ENCODE data around the gene ATP1A4. TPM values are rescaled to one million over a fixed set of nuclear protein-coding genes. Genes with fewer than 3 reads are reported as not detected.

ATP1A4 gene
- total RNA-seq, 4 donors from 2014 or later: 1.5 TPM; not detected in 3

DNA sequence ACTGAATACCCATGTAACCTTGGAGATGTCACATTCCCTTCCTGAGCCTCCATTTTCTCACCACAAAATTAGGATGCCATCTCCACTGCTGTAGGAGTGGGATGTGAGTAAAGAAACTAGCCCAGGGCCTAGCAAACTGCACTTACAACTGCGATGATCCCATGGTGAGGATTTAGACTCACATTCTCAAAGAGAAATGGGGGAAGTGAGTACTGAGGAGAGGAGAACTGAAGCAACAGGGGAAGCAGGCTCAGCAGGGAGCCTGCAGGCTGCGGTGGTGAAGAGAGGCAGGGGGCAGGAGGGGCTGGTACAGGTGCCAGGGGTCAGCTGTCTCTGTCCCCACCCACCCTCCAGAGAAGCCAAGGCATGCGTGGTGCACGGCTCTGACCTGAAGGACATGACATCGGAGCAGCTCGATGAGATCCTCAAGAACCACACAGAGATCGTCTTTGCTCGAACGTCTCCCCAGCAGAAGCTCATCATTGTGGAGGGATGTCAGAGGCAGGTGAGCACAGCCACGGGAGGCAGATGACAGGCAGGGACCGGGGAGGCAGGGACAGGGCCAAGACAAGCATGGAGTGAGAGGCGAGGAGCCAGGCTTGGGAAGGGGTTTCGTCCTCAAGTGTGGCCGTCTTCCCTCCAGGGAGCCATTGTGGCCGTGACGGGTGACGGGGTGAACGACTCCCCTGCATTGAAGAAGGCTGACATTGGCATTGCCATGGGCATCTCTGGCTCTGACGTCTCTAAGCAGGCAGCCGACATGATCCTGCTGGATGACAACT, 16.4 kb upstream of the ATP1A4 start:
- Histone ChIP-seq H3K9me3 (no peaks in the 10 kb centered on the region), H3K36me3 (no peaks in the 10 kb centered on the region), H3K4me3 (no peak overlapping the region), H3K27me3 (no peaks in the 10 kb centered on the region), H3K27ac (no peak overlapping the region), H3K4me1 (no peaks in the 10 kb centered on the region)
- intact Hi-C loops (cut with DNase I; ENCODE audit: low total_unique reads): no loop called here
- DNase-seq: no peak
- TF ChIP-seq, protein P1, sequence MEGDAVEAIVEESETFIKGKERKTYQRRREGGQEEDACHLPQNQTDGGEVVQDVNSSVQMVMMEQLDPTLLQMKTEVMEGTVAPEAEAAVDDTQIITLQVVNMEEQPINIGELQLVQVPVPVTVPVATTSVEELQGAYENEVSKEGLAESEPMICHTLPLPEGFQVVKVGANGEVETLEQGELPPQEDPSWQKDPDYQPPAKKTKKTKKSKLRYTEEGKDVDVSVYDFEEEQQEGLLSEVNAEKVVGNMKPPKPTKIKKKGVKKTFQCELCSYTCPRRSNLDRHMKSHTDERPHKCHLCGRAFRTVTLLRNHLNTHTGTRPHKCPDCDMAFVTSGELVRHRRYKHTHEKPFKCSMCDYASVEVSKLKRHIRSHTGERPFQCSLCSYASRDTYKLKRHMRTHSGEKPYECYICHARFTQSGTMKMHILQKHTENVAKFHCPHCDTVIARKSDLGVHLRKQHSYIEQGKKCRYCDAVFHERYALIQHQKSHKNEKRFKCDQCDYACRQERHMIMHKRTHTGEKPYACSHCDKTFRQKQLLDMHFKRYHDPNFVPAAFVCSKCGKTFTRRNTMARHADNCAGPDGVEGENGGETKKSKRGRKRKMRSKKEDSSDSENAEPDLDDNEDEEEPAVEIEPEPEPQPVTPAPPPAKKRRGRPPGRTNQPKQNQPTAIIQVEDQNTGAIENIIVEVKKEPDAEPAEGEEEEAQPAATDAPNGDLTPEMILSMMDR (IDR thresholded peaks at IDR 0.05): no peak

DNA sequence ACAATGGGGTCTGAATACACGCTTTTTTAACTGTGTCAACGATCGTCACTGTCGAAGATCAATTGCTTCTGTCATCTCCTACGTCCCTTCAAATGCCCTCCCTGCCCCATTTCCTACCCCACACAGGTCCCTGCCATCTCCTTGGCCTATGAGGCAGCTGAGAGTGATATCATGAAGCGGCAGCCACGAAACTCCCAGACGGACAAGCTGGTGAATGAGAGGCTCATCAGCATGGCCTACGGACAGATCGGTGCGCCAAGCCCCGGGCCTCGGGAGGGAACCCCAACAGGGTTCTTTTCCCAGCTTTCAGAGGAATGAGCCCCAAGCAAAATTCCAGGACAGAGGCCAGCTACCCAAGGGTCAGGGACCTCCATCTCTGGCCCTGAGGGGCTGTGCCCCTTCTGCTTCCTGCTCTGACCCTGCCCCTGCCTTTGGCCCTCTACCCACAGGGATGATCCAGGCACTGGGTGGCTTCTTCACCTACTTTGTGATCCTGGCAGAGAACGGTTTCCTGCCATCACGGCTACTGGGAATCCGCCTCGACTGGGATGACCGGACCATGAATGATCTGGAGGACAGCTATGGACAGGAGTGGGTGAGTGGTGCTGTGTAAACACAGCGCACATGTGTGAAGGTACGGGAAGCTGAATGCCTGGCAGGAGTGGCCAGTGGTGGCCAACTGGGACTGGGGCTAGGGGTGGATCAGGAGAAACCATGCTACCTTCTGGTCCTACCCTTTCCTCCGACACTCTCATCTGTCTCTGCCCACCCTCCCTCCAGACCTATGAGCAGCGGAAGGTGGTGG, 15.1 kb upstream of the ATP1A4 start:
- no peak overlapping the region for H3K4me3 ChIP-seq
- no peaks in the 10 kb centered on the region for H3K9me3 ChIP-seq
- no peak for DNase-seq
- no peak overlapping the region for H3K27ac ChIP-seq
- no peaks in the 10 kb centered on the region for H3K27me3 ChIP-seq
- H3K4me1 ChIP-seq: no peaks in the 10 kb centered on the region
- intact Hi-C loops (cut with DNase I; ENCODE audit: low total_unique reads): no loop called here
- TF ChIP-seq POLR2A (IDR thresholded peaks at IDR 0.05): no peak
- TF ChIP-seq, protein P1 (IDR thresholded peaks at IDR 0.05): no peak
- no peaks in the 10 kb centered on the region for H3K36me3 ChIP-seq

DNA sequence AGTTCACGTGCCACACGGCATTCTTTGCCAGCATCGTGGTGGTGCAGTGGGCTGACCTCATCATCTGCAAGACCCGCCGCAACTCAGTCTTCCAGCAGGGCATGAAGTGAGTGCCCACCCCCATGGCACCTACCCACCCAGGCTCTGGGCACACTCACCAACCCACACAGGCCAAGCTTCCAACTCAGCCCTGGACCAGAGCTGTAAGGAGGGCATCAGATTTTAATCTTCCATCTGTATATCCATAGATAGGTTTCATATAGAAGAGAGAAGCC, 14.5 kb upstream of the ATP1A4 start:
- no peak overlapping the region for H3K27ac ChIP-seq

DNA sequence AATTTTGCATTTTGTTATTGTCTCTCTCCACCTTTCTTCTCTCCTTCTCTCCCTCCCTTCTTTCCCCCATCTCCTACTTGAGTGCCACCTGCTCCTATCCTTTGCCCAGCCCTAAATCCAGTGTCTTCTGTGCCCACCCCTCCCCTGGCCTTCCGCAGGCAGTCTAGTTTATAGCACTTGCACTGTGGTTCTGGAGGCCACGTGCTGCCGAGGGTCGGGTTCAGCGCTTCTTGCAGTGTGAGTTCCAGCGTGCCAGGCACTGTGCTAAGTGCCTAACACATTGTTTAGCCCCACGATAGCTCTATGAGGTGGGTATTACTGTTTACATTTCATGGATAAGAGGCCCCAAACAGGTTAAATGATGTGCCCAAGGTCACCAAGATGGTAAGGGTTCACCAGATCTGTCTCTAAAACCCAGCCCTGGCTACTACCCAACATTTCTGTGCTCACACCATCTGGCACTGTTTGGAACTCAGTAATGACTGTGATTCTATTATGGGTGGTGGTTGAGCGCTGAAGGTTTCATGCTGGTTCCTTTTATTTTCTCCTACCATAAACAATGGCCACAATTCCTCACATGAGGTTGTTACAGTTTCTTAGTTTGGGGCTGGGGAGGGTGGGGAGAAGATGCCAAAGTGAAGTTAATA, 14.1 kb upstream of the ATP1A4 start:
- no peak overlapping the region for H3K4me3 ChIP-seq
- H3K36me3 ChIP-seq: no peaks in the 10 kb centered on the region
- H3K27ac ChIP-seq: no peak overlapping the region
- H3K9me3 ChIP-seq: no peaks in the 10 kb centered on the region
- intact Hi-C loops (cut with DNase I; ENCODE audit: low total_unique reads): no loop called here
- no peaks in the 10 kb centered on the region for H3K27me3 ChIP-seq
- TF ChIP-seq, protein P1 (IDR thresholded peaks at IDR 0.05): no peak
- TF ChIP-seq POLR2A (IDR thresholded peaks at IDR 0.05): no peak
- H3K4me1 ChIP-seq: no peaks in the 10 kb centered on the region
- no peak for DNase-seq

More for the DNA sequence above, 14.5 kb upstream of the ATP1A4 start:
- Histone ChIP-seq H3K36me3 (no peaks in the 10 kb centered on the region), H3K9me3 (no peaks in the 10 kb centered on the region), H3K27me3 (no peaks in the 10 kb centered on the region), H3K4me1 (no peaks in the 10 kb centered on the region), H3K4me3 (no peak overlapping the region)
- intact Hi-C loops (cut with DNase I; ENCODE audit: low total_unique reads): no loop called here
- DNase-seq: no peak
- no peak for TF ChIP-seq POLR2A (IDR thresholded peaks at IDR 0.05)
- TF ChIP-seq, protein P1 (IDR thresholded peaks at IDR 0.05): no peak

DNA sequence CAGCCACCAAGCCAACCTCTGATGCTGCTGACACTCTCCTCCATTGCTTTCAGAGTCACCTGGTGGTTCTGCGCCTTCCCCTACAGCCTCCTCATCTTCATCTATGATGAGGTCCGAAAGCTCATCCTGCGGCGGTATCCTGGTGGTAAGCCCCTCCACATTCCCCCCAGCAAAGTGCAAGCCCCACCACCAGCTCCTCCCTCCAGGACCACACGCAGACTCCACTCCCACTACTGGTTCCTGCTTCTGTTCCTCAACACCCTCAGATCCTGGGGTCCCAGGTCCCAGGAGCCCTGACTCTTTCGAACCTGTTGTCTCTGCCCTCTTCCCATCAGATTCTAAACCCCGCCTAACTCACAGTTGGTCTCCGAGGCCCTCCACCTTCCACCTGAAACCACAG, 11.6 kb upstream of the ATP1A4 start:
- Histone ChIP-seq H3K27ac (no peak overlapping the region), H3K4me3 (no peak overlapping the region), H3K27me3 (no peaks in the 10 kb centered on the region), H3K4me1 (no peaks in the 10 kb centered on the region), H3K9me3 (no peaks in the 10 kb centered on the region), H3K36me3 (no peaks in the 10 kb centered on the region)
- no peak for DNase-seq
- intact Hi-C loops (cut with DNase I; ENCODE audit: low total_unique reads): no loop called here
- TF ChIP-seq, protein P1 (IDR thresholded peaks at IDR 0.05): no peak
- TF ChIP-seq POLR2A (IDR thresholded peaks at IDR 0.05): no peak

Measured in uterus (tissue), 4 donors.